Neuronal stem cell (in vitro differentiated cells): ENCODE results near the gene MIF4GD.

Experiments
- DNase-seq: peaks from one replicate; pipeline ENCODE4 v3.0.0-alpha.2; 2013; ENCODE audit warnings: low spot score
- H2AFZ ChIP-seq: one replicate; pipeline ENCODE4 v1.6.1; 2013; ENCODE audit warnings: mild to moderate bottlenecking, low read length, inconsistent platforms
- H2AK5ac ChIP-seq: 2 replicates; pipeline ENCODE4 v1.6.1; 2013; ENCODE audit warnings: low read depth, mild to moderate bottlenecking, inconsistent platforms, low read length, moderate library complexity, mixed read lengths
- H2BK120ac ChIP-seq: 2 replicates; pipeline ENCODE4 v1.6.1; 2013; ENCODE audit warnings: low read depth, mild to moderate bottlenecking, inconsistent platforms, low read length, moderate library complexity, mixed read lengths
- H2BK12ac ChIP-seq: one replicate; pipeline ENCODE4 v1.6.1; 2013; ENCODE audit warnings: low read length, inconsistent platforms
- H2BK15ac ChIP-seq: 2 replicates; pipeline ENCODE4 v1.6.1; 2013; ENCODE audit warnings: mild to moderate bottlenecking, low read length, inconsistent platforms, mixed read lengths
- H2BK5ac ChIP-seq: one replicate; pipeline ENCODE4 v1.6.1; 2013; ENCODE audit warnings: inconsistent platforms, mild to moderate bottlenecking, low read length, moderate library complexity
- H3K14ac ChIP-seq: one replicate; pipeline ENCODE4 v1.6.1; 2013; ENCODE audit warnings: low read length, inconsistent platforms
- H3K18ac ChIP-seq: 2 replicates; pipeline ENCODE4 v1.6.1; 2013; ENCODE audit warnings: low read length, inconsistent platforms
- H3K23ac ChIP-seq: 2 replicates; pipeline ENCODE4 v1.6.1; 2013; ENCODE audit warnings: low read depth, mild to moderate bottlenecking, mixed read lengths, low read length, inconsistent platforms; ENCODE audit not compliant: poor library complexity
- H3K27ac ChIP-seq: replicated peaks from 3 replicates; pipeline ENCODE4 v1.5.1; 2013; ENCODE audit warnings: low read length, inconsistent platforms
- H3K27me3 ChIP-seq, 3 experiments: 2 replicates each; pipeline ENCODE4 v1.6.1; 2013; ENCODE audit warnings: low read length in 3 of 3, mild to moderate bottlenecking in 2 of 3, inconsistent platforms in 1 of 3, low read depth in 1 of 3, mixed read lengths in 1 of 3, moderate library complexity in 1 of 3; ENCODE audit not compliant: control insufficient read depth in 3 of 3, insufficient read depth in 3 of 3
- H3K36me3 ChIP-seq, 2 donors: replicated peaks in 1 of 2; 2 replicates each; pipeline ENCODE4 v1.6.1; 2013; ENCODE audit warnings: low read length in 2 of 2; ENCODE audit not compliant: control insufficient read depth in 2 of 2, insufficient read depth in 2 of 2
- H3K4ac ChIP-seq: 2 replicates; pipeline ENCODE4 v1.6.1; 2013; ENCODE audit warnings: inconsistent platforms, mild to moderate bottlenecking, low read length, moderate library complexity
- H3K4me1 ChIP-seq, 2 donors: 1 replicate in 1 of 2; 2 replicates in 1 of 2; pipeline ENCODE4 v1.6.1; 2013; ENCODE audit warnings: low read length in 2 of 2, low read depth in 1 of 2; ENCODE audit not compliant: control insufficient read depth in 2 of 2, insufficient read depth in 1 of 2
- H3K4me2 ChIP-seq: one replicate; pipeline ENCODE4 v1.6.1; 2013; ENCODE audit warnings: mild to moderate bottlenecking, low read length, inconsistent platforms; ENCODE audit not compliant: insufficient read depth, poor library complexity, severe bottlenecking
- H3K4me3 ChIP-seq, 2 donors: 2 replicates each; pipeline ENCODE4 v1.5.1; 2013; ENCODE audit warnings: low read length in 2 of 2, mild to moderate bottlenecking in 2 of 2, inconsistent platforms in 1 of 2, moderate library complexity in 1 of 2
- H3K79me1 ChIP-seq: one replicate; pipeline ENCODE4 v1.6.1; 2013; ENCODE audit warnings: low read depth, mild to moderate bottlenecking, inconsistent platforms, low read length, moderate library complexity
- H3K9ac ChIP-seq: one replicate; pipeline ENCODE4 v1.6.1; 2013; ENCODE audit warnings: mild to moderate bottlenecking, low read depth, low read length, inconsistent platforms; ENCODE audit not compliant: poor library complexity
- H3K9me3 ChIP-seq, 2 donors: replicated peaks in 1 of 2; 2 replicates each; pipeline versions ENCODE3 to v1.6.1; 2013; ENCODE audit warnings: low read length in 2 of 2, mild to moderate bottlenecking in 2 of 2, inconsistent platforms in 1 of 2, low read depth in 1 of 2, mixed read lengths in 1 of 2, moderate library complexity in 1 of 2; ENCODE audit not compliant: control insufficient read depth in 2 of 2, insufficient read depth in 1 of 2
- H4K8ac ChIP-seq: one replicate; pipeline ENCODE4 v1.6.1; 2013; ENCODE audit warnings: low read depth, mild to moderate bottlenecking, inconsistent platforms, low read length, moderate library complexity
- H4K91ac ChIP-seq: one replicate; pipeline ENCODE4 v1.6.1; 2013; ENCODE audit warnings: low read length, low read depth, mild to moderate bottlenecking, inconsistent platforms; ENCODE audit not compliant: poor library complexity
- WGBS, 2 donors: extraction: QIAGEN DNeasy Blood & Tissue Kit; methylation state at CpG; one replicate each; pipeline ENCODE4 v1.1.7; 2013; ENCODE audit warnings: missing lambda C conversion rate in 2 of 2, mixed read lengths in 1 of 2; ENCODE audit not compliant: insufficient read length in 2 of 2, insufficient replicate concordance in 1 of 2; ENCODE audit errors: extremely low coverage in 2 of 2; 5-methylcytosine and 5-hydroxymethylcytosine counted together

MIF4GD gene

DNA sequence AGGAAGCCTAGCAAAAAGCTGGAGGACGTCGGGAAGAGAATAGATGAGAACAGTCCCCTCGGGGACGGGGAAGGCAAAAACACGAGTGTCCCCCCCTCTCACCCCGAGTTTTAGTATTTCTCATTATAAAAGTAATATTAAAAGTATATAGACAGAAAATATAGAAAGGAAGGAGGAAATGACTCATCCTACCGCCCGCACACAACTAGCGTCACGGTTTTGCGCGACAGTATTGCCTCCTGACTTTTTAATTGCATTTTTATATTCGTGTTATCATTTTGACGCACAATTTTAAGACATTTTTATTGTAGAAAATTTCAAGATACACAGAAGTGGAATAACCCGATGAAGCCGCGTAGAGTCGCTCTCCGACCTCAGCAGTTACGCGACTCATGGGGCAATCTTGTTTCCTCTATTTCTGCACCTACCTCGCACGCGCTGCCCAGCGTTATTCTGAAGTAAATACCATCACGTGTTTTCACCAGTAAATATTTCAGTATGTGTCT lies 18.9 kb upstream of the MIF4GD start:
- H3K4me3 ChIP-seq: peak overlapping the region; percentile 57 to 88
- H3K9ac ChIP-seq: no peak overlapping the region
- H2AFZ ChIP-seq: peak overlapping the region; percentile 90
- no peak overlapping the region for H3K23ac ChIP-seq
- H3K4me1 ChIP-seq: no peaks in the 10 kb centered on the region
- no peak overlapping the region for H2AK5ac ChIP-seq
- WGBS, 2 donors: no CpG with 5 or more reads among the region's 26 CpGs
- peaks cover 0 to 7% (median 0%) of the 10 kb centered on the region in 3 experiments for H3K27me3 ChIP-seq
- H3K79me1 ChIP-seq: no peaks in the 10 kb centered on the region
- no peak overlapping the region for H2BK15ac ChIP-seq
- H3K14ac ChIP-seq: no peak overlapping the region
- H3K18ac ChIP-seq: no peak overlapping the region
- no peak overlapping the region for H4K8ac ChIP-seq
- no peak overlapping the region for H3K27ac ChIP-seq
- H2BK120ac ChIP-seq: no peak overlapping the region
- H2BK5ac ChIP-seq: no peak overlapping the region
- H4K91ac ChIP-seq: no peak overlapping the region
- H3K9me3 ChIP-seq: no peaks in the 10 kb centered on the region
- DNase-seq: no peak
- H3K4ac ChIP-seq: no peak overlapping the region
- no peak overlapping the region for H2BK12ac ChIP-seq
- H3K36me3 ChIP-seq: peaks cover 5% of the 10 kb centered on the region in 2 donors
- H3K4me2 ChIP-seq: peak overlapping the region; percentile 70

DNA sequence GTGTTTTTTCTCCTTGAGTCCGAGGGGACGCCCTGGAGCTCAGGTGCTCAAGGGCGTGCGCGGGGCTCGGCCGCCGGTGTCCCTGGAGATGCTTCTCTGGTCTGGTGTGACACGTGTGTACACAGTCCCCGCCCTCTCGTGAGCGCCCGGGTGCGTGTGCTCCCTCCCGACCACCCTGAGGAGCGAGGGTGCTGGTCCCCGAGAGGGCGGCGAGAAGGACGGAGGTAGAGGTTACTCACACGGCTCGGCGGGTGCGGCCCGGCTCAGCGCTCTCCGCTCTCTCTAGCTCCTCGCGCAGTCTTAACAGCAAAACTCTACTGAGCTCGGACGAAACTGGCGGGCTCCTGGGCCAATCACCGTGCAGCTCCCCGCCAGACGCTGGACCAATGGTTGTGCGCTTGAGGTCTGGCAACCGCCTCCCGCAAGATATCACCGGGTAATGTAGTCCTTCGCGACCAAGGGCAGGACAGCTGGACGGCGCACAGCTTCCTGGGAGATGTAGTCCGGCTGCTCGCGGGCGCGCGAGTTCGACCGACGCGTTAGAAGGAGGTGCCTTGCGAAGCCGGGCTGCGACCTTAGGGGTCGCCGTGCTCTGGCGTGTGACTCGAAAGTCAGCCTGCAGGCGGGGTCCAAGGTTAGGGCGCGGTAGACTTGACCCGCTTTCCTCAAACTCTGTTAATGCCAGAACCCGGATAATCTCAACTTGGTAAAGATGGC lies 18.2 kb upstream of the MIF4GD start, which contains the start of gene SLC25A19:
TSS of gene SLC25A19 (minus strand) at position 319 of the 717 bp plus-strand sequence. CDS start 2,669 bp downstream, outside the sequence.
- Histone ChIP-seq H2BK15ac (no peak within 1 kb of the TSS), H4K91ac (no peak within 1 kb of the TSS), H3K14ac (peak within 1 kb of the TSS; percentile 47), H3K4me3 (peak within 1 kb of the TSS; percentile 88 to 89), H3K4me1 (no peaks in the 10 kb centered on the region), H3K27ac (no peak within 1 kb of the TSS), H3K4me2 (peak within 1 kb of the TSS; percentile 96), H2AK5ac (no peak within 1 kb of the TSS), H3K23ac (peak within 1 kb of the TSS; percentile 16), H2BK5ac (no peak within 1 kb of the TSS), H2BK12ac (no peak within 1 kb of the TSS), H3K36me3 (peaks cover 5% of the 10 kb centered on the region in 2 donors), H3K27me3 (peaks cover 0 to 7% (median 0%) of the 10 kb centered on the region in 3 experiments), H3K9ac (peak within 1 kb of the TSS; percentile 92), H3K79me1 (no peaks in the 10 kb centered on the region), H3K9me3 (no peaks in the 10 kb centered on the region), H2BK120ac (no peak within 1 kb of the TSS), H2AFZ (peak within 1 kb of the TSS; percentile 98), H3K4ac (no peak within 1 kb of the TSS), H3K18ac (peak within 1 kb of the TSS; percentile 79), H4K8ac (no peak within 1 kb of the TSS)
- DNase-seq: peak; percentile 97
- no CpG with 5 or more reads among the region's 65 CpGs for WGBS, 2 donors

DNA sequence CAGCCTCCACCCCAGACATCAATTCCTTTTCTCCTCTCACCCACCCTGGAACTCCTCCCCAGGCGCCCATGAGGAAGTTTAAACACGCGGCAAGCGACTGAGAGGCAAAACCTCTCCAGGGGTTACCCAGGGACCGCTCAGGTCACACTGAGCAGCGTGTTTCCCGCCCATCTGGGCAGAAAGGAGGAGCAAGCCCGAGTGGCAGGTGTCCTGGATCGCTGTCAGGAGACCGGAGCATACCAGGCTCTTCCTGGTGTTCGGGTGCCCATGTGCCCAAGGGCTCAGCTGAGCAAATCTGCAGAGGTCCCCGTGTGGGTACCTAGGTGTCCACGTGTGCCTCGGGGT lies 17.7 kb upstream of the MIF4GD start:
- no peak overlapping the region for H3K23ac ChIP-seq
- no peaks in the 10 kb centered on the region for H3K9me3 ChIP-seq
- peak overlapping the region; percentile 92 for H3K9ac ChIP-seq
- no peak overlapping the region for H2BK12ac ChIP-seq
- H3K4ac ChIP-seq: no peak overlapping the region
- no peaks in the 10 kb centered on the region for H3K79me1 ChIP-seq
- H4K8ac ChIP-seq: no peak overlapping the region
- WGBS, 2 donors: no CpG with 5 or more reads among the region's 14 CpGs
- no peak overlapping the region for H3K14ac ChIP-seq
- H3K18ac ChIP-seq: peak overlapping the region; percentile 79
- peak overlapping the region; percentile 96 for H3K4me2 ChIP-seq
- no peak overlapping the region for H2AK5ac ChIP-seq
- peak overlapping the region; percentile 98 for H2AFZ ChIP-seq
- no peak overlapping the region for H3K27ac ChIP-seq
- H2BK15ac ChIP-seq: no peak overlapping the region
- H3K4me3 ChIP-seq: peak overlapping the region; percentile 88 to 89
- H3K27me3 ChIP-seq: peaks cover 0 to 7% (median 0%) of the 10 kb centered on the region in 3 experiments
- DNase-seq: no peak
- no peaks in the 10 kb centered on the region for H3K4me1 ChIP-seq
- no peak overlapping the region for H2BK120ac ChIP-seq
- peaks cover 5% of the 10 kb centered on the region in 2 donors for H3K36me3 ChIP-seq
- H2BK5ac ChIP-seq: no peak overlapping the region
- no peak overlapping the region for H4K91ac ChIP-seq

DNA sequence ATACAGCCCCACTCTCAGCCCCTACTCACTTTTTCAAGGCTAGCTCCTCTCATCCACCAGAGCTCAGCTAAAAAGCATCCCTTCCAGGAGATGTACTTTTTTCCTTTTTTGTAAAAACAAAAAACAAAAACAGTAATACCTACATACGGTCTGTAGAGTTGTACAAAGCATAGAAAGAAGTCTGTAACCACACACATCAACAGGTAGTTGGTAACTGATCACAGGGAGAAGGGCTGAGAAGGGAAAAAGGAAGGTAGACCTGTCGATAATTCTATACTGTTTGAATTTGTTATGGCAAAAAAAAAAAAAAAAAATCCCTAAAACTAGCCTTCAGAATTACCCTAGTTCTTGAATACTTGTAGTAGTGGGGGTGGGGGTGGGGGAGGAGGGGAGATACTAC lies 17.3 kb upstream of the MIF4GD start:
- Histone ChIP-seq H3K4me2 (peak overlapping the region; percentile 96), H2BK5ac (no peak overlapping the region), H4K8ac (no peak overlapping the region), H3K27me3 (peaks cover 0 to 7% (median 0%) of the 10 kb centered on the region in 3 experiments), H3K4ac (no peak overlapping the region), H3K14ac (no peak overlapping the region), H2BK15ac (no peak overlapping the region), H2AFZ (peak overlapping the region; percentile 98), H3K79me1 (no peaks in the 10 kb centered on the region), H4K91ac (no peak overlapping the region), H3K4me1 (no peaks in the 10 kb centered on the region), H3K23ac (no peak overlapping the region), H2AK5ac (no peak overlapping the region), H3K18ac (no peak overlapping the region), H2BK120ac (no peak overlapping the region), H3K9ac (no peak overlapping the region), H2BK12ac (no peak overlapping the region), H3K27ac (no peak overlapping the region), H3K9me3 (no peaks in the 10 kb centered on the region), H3K36me3 (peaks cover 5% of the 10 kb centered on the region in 2 donors), H3K4me3 (peak overlapping the region in 1 of 2 donors; percentile 88)
- no peak for DNase-seq
- WGBS, 2 donors: no CpG with 5 or more reads among the region's 2 CpGs
